H1 (cell line): ENCODE results near the gene OSBP2. TPM values are rescaled to one million over a fixed set of nuclear protein-coding genes. Genes with fewer than 3 reads are reported as not detected.

ENCODE experiments used
- CTCF ChIA-PET: fragments of 300-600 bp; sonication (Branson Sonifier 250); formaldehyde crosslinking; loops from one replicate; lab custom pipeline; 2021; ENCODE audit not compliant: partially characterized antibody; lab: Charles Lee
- POLR2A ChIA-PET: fragments of 300-600 bp; sonication (Branson Sonifier 250); formaldehyde crosslinking; loops from one replicate; lab custom pipeline; 2021; ENCODE audit warnings: inconsistent platforms; ENCODE audit not compliant: partially characterized antibody; lab: Charles Lee
- DNase-seq, 2 experiments: peaks; one replicate each; pipeline versions ENCODE4 v3.0.0 to v3.0.0-alpha.2; 2010 to 2022; ENCODE audit warnings: low spot score in 2 of 2, low read depth in 1 of 2, mixed read lengths in 1 of 2
- FAIRE-seq: peaks from 2 replicates; lab custom pipeline; 2011; peaks lifted over from hg19 to GRCh38; lab: Jason Lieb, UNC
- H2AFZ ChIP-seq: 2 replicates; pipeline ENCODE4 v1.8.1; 2012; ENCODE audit warnings: low read length, inconsistent platforms
- H2AK5ac ChIP-seq: 2 replicates; pipeline ENCODE4 v1.6.1; 2013; ENCODE audit warnings: low read depth, low read length
- H2BK120ac ChIP-seq: replicated peaks from 2 replicates; pipeline ENCODE3; 2013; ENCODE audit warnings: low read depth, low read length, inconsistent platforms
- H2BK12ac ChIP-seq: 2 replicates; pipeline ENCODE4 v1.6.1; 2013; ENCODE audit warnings: low read depth, low read length
- H2BK15ac ChIP-seq: 2 replicates; pipeline ENCODE4 v1.6.1; 2013; ENCODE audit warnings: low read length
- H2BK20ac ChIP-seq: 2 replicates; pipeline ENCODE4 v1.6.1; 2013; ENCODE audit warnings: low read length
- H2BK5ac ChIP-seq: 2 replicates; pipeline ENCODE4 v1.6.1; 2013; ENCODE audit warnings: low read depth, low read length
- H3K14ac ChIP-seq: 2 replicates; pipeline ENCODE4 v1.6.1; 2013; ENCODE audit warnings: inconsistent platforms; ENCODE audit not compliant: insufficient read length
- H3K18ac ChIP-seq: 2 replicates; pipeline ENCODE4 v1.6.1; 2013; ENCODE audit warnings: low read length; ENCODE audit errors: extremely low read depth
- H3K23ac ChIP-seq: 2 replicates; pipeline ENCODE4 v1.6.1; 2013; ENCODE audit warnings: inconsistent platforms; ENCODE audit not compliant: insufficient read length
- H3K23me2 ChIP-seq: 2 replicates; pipeline ENCODE4 v1.6.1; 2013; ENCODE audit warnings: low read depth, low read length
- H3K27ac ChIP-seq: 2 replicates; pipeline ENCODE4 v1.6.1; 2011; ENCODE audit warnings: low read depth, low read length, inconsistent platforms
- H3K27me3 ChIP-seq, 4 experiments: replicated peaks in 1 of 4; 1 replicate in 1 of 4; 2 replicates in 3 of 4; pipeline versions ENCODE4 v1.6.1 to v1.8.1; 2011 to 2013; ENCODE audit warnings: low read length in 3 of 4, mild to moderate bottlenecking in 3 of 4, inconsistent platforms in 2 of 4, mixed read lengths in 2 of 4, moderate library complexity in 1 of 4; ENCODE audit not compliant: control insufficient read depth in 3 of 4, insufficient read depth in 3 of 4; ENCODE audit errors: extremely low read depth in 1 of 4
- H3K36me3 ChIP-seq, 4 experiments: 2 replicates each; pipeline versions ENCODE4 v1.6.1 to v1.8.1; 2011 to 2013; ENCODE audit warnings: mild to moderate bottlenecking in 4 of 4, low read length in 3 of 4, moderate library complexity in 2 of 4, control low read depth in 1 of 4, inconsistent platforms in 1 of 4; ENCODE audit not compliant: insufficient read depth in 4 of 4, control insufficient read depth in 2 of 4
- H3K4ac ChIP-seq: replicated peaks from 2 replicates; pipeline ENCODE3; 2013; ENCODE audit warnings: low read length, low read depth, mixed read lengths, inconsistent platforms; ENCODE audit not compliant: insufficient read length
- H3K4me1 ChIP-seq, 4 experiments: replicated peaks in 1 of 4; 1 replicate in 1 of 4; 2 replicates in 3 of 4; pipeline versions ENCODE4 v1.6.1 to v1.8.1; 2011 to 2013; ENCODE audit warnings: low read length in 3 of 4, inconsistent platforms in 2 of 4, mixed read lengths in 1 of 4; ENCODE audit not compliant: insufficient read depth in 4 of 4, control insufficient read depth in 3 of 4
- H3K4me2 ChIP-seq, 2 experiments: 2 replicates each; pipeline versions ENCODE4 v1.6.1 to v1.8.1; 2011 to 2013; ENCODE audit warnings: low read depth in 2 of 2, low read length in 2 of 2, control low read depth in 1 of 2, inconsistent platforms in 1 of 2, mild to moderate bottlenecking in 1 of 2; ENCODE audit not compliant: insufficient read depth in 1 of 2
- H3K4me3 ChIP-seq, 4 experiments: fragments of 200-600, 300-600 bp in 1 of 4; sonication (generic), shearing (Covaris generic), sonication (Bioruptor Twin) in 1 of 4; 2 replicates each; pipeline versions ENCODE4 v1.5.1 to v1.8.1; 2011 to 2016; ENCODE audit warnings: low read length in 4 of 4, low read depth in 3 of 4, control low read depth in 2 of 4, inconsistent platforms in 2 of 4, mild to moderate bottlenecking in 2 of 4, mixed read lengths in 1 of 4, moderate library complexity in 1 of 4; ENCODE audit not compliant: insufficient read depth in 2 of 4; ENCODE audit errors: extremely low read depth in 1 of 4
- H3K56ac ChIP-seq: replicated peaks from 2 replicates; pipeline ENCODE3; 2013; ENCODE audit warnings: low read depth, mild to moderate bottlenecking, mixed read lengths, low read length, inconsistent platforms; ENCODE audit not compliant: insufficient read length
- H3K79me1 ChIP-seq: 2 replicates; pipeline ENCODE4 v1.6.1; 2013; ENCODE audit warnings: low read depth, low read length, control low read depth
- H3K79me2 ChIP-seq, 2 experiments: 2 replicates each; pipeline versions ENCODE4 v1.6.1 to v1.8.1; 2012 to 2013; ENCODE audit warnings: low read length in 2 of 2, mild to moderate bottlenecking in 2 of 2, inconsistent platforms in 1 of 2; ENCODE audit not compliant: insufficient read depth in 2 of 2, control insufficient read depth in 1 of 2
- H3K9ac ChIP-seq, 4 experiments: replicated peaks in 1 of 4; 1 replicate in 1 of 4; 2 replicates in 3 of 4; pipeline versions ENCODE4 v1.6.1 to v1.8.1; 2011 to 2013; ENCODE audit warnings: low read depth in 3 of 4, low read length in 3 of 4, control low read depth in 2 of 4, mild to moderate bottlenecking in 2 of 4, moderate library complexity in 2 of 4, inconsistent platforms in 1 of 4; ENCODE audit errors: extremely low read depth in 1 of 4
- H3K9me3 ChIP-seq, 2 experiments: 2 replicates each; pipeline versions ENCODE4 v1.6.1 to v1.8.1; 2012 to 2013; ENCODE audit warnings: mild to moderate bottlenecking in 2 of 2, moderate library complexity in 2 of 2, control low read depth in 1 of 2, inconsistent platforms in 1 of 2, low read depth in 1 of 2, low read length in 1 of 2, mixed read lengths in 1 of 2; ENCODE audit not compliant: insufficient read depth in 2 of 2
- H4K20me1 ChIP-seq, 2 experiments: replicated peaks in 1 of 2; 2 replicates each; pipeline versions ENCODE3 to v1.8.1; 2011 to 2013; ENCODE audit warnings: inconsistent platforms in 2 of 2, low read length in 2 of 2, mild to moderate bottlenecking in 1 of 2; ENCODE audit not compliant: insufficient read depth in 2 of 2, control insufficient read depth in 1 of 2
- H4K5ac ChIP-seq: 2 replicates; pipeline ENCODE4 v1.6.1; 2013; ENCODE audit warnings: low read length, low read depth, mixed read lengths, inconsistent platforms; ENCODE audit not compliant: insufficient read length
- H4K8ac ChIP-seq: 2 replicates; pipeline ENCODE4 v1.8.0; 2013; ENCODE audit warnings: mild to moderate bottlenecking, moderate library complexity, low read length, inconsistent platforms; ENCODE audit not compliant: insufficient read depth; ENCODE audit errors: extremely low read depth
- H4K91ac ChIP-seq: replicated peaks from 2 replicates; pipeline ENCODE3; 2013; ENCODE audit warnings: low read length, mixed read lengths, inconsistent platforms; ENCODE audit not compliant: insufficient read length
- ASH2L ChIP-seq: fragments of 200-600, 300-600 bp; sonication (generic); IDR thresholded peaks from one replicate; pipeline ENCODE4 v1.7.1; 2017; ENCODE audit warnings: low read length
- E2F6 ChIP-seq: IDR thresholded peaks from 2 replicates; pipeline ENCODE4 v1.6.1; 2012; ENCODE audit warnings: inconsistent platforms
- KDM1A ChIP-seq: fragments of 200-600, 300-600 bp; sonication (generic); IDR thresholded peaks from 2 replicates; pipeline ENCODE4 v1.7.1; 2016; ENCODE audit warnings: mild to moderate bottlenecking, low read length, borderline replicate concordance
- PHF8 ChIP-seq: fragments of 200-600 bp; sonication (generic); conservative IDR thresholded peaks from 2 replicates; pipeline ENCODE4 v1.7.1; 2012; ENCODE audit warnings: low read depth, mild to moderate bottlenecking, inconsistent platforms, low read length, moderate library complexity
- POLR2AphosphoS5 ChIP-seq: IDR thresholded peaks from 2 replicates; pipeline ENCODE4 v1.6.1; 2011; ENCODE audit warnings: low read depth, low read length
- SP1 ChIP-seq: IDR thresholded peaks from 2 replicates; pipeline ENCODE4 v1.6.1; 2011; ENCODE audit warnings: low read depth, low read length
- WGBS, 2 experiments: shearing (Covaris generic) in 1 of 2; methylation state at CpG; one replicate each; pipeline versions ENCODE4 v1.1.6 to v1.1.7; 2013 to 2015; ENCODE audit warnings: low lambda C conversion rate in 2 of 2, mixed read lengths in 2 of 2, inconsistent platforms in 1 of 2, low coverage in 1 of 2, missing lambda C conversion rate in 1 of 2; ENCODE audit not compliant: insufficient replicate concordance in 2 of 2, insufficient coverage in 1 of 2, insufficient read length in 1 of 2; ENCODE audit errors: extremely low coverage in 1 of 2, missing lambda C conversion rate in 1 of 2; 5-methylcytosine and 5-hydroxymethylcytosine counted together
- polyA plus RNA-seq, 7 experiments: library from polyadenylated mRNA; depleted of rRNA in 3 of 7; stranded (reverse) in 5 of 7; unstranded in 2 of 7; fragments of >200 nt in 5 of 7; fragments of 200-250 nt in 2 of 7; gene quantifications; 1 replicate in 5 of 7; 2 replicates in 1 of 7; 4 replicates in 1 of 7; pipeline versions ENCODE4 v1.2.1 to v1.2.3, GENCODE V29; 2011 to 2013; ENCODE audit warnings: missing spikeins in 2 of 7, mixed read lengths in 2 of 7
- total RNA-seq: library from RNA; stranded (reverse); fragmentation: NEBNext Ultra II Directional; extraction: Animal tissue kit (Norgen Biotek cat#: 25700); gene quantifications from 2 replicates; pipeline ENCODE4 v1.2.1, GENCODE V29; 2021

The OSBP2 gene
- total and polyA plus RNA-seq, 2 of the 8 experiments (the other 6 are each of a cell fraction or from before 2014, with no cell fraction given) = 3.4 to 3.7 TPM

- FAIRE-seq (no peak), DNase-seq (no peak)
- Histone ChIP-seq H3K4ac (no peak overlapping the region), H2AK5ac (no peak overlapping the region), H3K4me2 (no peak overlapping the region), H3K23me2 (no peaks in the 10 kb centered on the region), H3K9ac (no peak overlapping the region), H2BK120ac (no peak overlapping the region), H4K5ac (no peak overlapping the region), H2BK20ac (no peak overlapping the region), H3K18ac (no peak overlapping the region), H2AFZ (no peak overlapping the region), H3K27ac (no peak overlapping the region), H3K79me1 (no peaks in the 10 kb centered on the region), H4K8ac (no peak overlapping the region), H3K56ac (no peak overlapping the region), H3K4me1 (no peaks in the 10 kb centered on the region), H3K36me3 (no peaks in the 10 kb centered on the region), H3K27me3 (no peaks in the 10 kb centered on the region), H3K79me2 (no peaks in the 10 kb centered on the region), H4K91ac (no peak overlapping the region), H3K4me3 (no peak overlapping the region), H2BK12ac (no peak overlapping the region), H2BK15ac (no peak overlapping the region), H4K20me1 (no peaks in the 10 kb centered on the region), H3K23ac (no peak overlapping the region), H3K14ac (no peak overlapping the region), H3K9me3 (no peaks in the 10 kb centered on the region), H2BK5ac (no peak overlapping the region)
- CTCF ChIA-PET = interaction anchor here (0.9 to 4.4 kb wide), 7 partner anchors 11 to 179 kb away, joined by 3 to 18 read pairs (median 4); no protein-coding TSS in a partner anchor
- no peak for TF ChIP-seq PHF8
- TF ChIP-seq POLR2AphosphoS5 = no peak
- TF ChIP-seq KDM1A = no peak
- TF ChIP-seq E2F6 = no peak
- TF ChIP-seq SP1 = no peak
- no peak for TF ChIP-seq ASH2L
- POLR2A ChIA-PET = no interaction called here
- 93% methylated on average over 7 of the region's 7 CpGs; no CpG with 5 or more reads in 1 of the 2 experiments for WGBS, 2 experiments
These were observed 119.3 kb downstream of the OSBP2 start for GRCh38 chr22:30813936-30814335.
